ENCODE data around the gene DCTN1.

Gene DCTN1

GRCh38 chr2:74316627-74317295 lies 63.4 kb downstream of the DCTN1 start:
- no peak for TF ChIP-seq Cebpa-rat (IDR thresholded peaks at IDR 0.05)
- H3K4me1 ChIP-seq = no peaks in the 10 kb centered on the region

DNA sequence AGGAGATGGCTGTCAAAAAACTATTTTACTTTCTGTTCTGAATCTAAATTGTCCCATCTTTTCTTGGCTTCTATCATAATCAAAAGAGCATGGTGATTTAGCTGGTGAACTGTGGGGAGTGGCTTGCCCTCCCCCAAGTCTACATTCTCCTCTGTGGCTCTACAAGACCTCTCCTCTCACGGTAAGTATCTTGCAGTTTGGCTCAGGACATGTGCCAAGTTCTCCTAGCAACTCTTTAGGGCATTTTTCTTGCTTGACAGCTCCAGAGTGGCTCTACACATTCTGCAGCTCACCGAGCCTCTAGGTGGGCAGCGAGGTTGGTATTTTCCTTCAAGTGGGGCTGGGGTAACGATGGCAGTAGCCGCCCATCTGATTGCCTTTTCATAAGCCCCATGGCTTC lies 66.0 kb downstream of the DCTN1 start:
- Histone ChIP-seq H3K4me2 (no peak overlapping the region), H3K9ac (no peak overlapping the region), H3K27me3 (no peaks in the 10 kb centered on the region), H3K9me3 (no peaks in the 10 kb centered on the region), H3K36me3 (no peaks in the 10 kb centered on the region), H3K4me3 (no peak overlapping the region), H3K27ac (no peak overlapping the region), H3K4me1 (no peaks in the 10 kb centered on the region), H4K20me1 (no peaks in the 10 kb centered on the region)
- TF ChIP-seq Cebpa-rat (IDR thresholded peaks at IDR 0.05) = no peak

More at GRCh38 chr2:74316627-74317295, 63.4 kb downstream of the DCTN1 start:
- Histone ChIP-seq H3K9me3 (no peaks in the 10 kb centered on the region), H3K27me3 (no peaks in the 10 kb centered on the region), H3K4me3 (no peak overlapping the region), H4K20me1 (no peaks in the 10 kb centered on the region), H3K4me2 (no peak overlapping the region), H3K9ac (no peak overlapping the region), H3K27ac (no peak overlapping the region), H3K36me3 (no peaks in the 10 kb centered on the region)

DNA sequence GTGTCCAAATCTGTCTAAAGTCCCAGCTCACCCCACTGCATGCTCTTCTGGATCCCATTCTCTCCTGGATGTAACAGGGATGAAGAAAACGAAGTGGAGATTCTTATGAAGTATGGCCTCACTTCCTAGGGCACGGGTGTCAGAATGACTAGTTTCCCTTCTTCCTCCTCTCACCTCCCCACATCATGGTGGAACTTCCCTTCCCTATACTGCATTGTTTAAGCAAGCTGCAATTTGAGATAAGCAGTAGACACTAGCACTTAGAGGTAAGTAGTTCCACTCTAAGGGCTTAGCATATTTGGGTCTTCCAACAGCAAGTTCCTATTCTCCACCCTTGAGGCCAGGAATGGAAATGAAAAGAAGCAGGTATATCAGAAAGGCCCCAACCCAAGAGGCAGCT lies 66.6 kb downstream of the DCTN1 start:
- H3K27ac ChIP-seq = no peak overlapping the region
- H4K20me1 ChIP-seq = no peaks in the 10 kb centered on the region
- H3K27me3 ChIP-seq = no peaks in the 10 kb centered on the region
- H3K36me3 ChIP-seq = no peaks in the 10 kb centered on the region
- no peak overlapping the region for H3K4me3 ChIP-seq
- TF ChIP-seq Cebpa-rat (IDR thresholded peaks at IDR 0.05) = no peak
- H3K9me3 ChIP-seq = no peaks in the 10 kb centered on the region
- H3K9ac ChIP-seq = no peak overlapping the region
- no peaks in the 10 kb centered on the region for H3K4me1 ChIP-seq
- H3K4me2 ChIP-seq = no peak overlapping the region

DNA sequence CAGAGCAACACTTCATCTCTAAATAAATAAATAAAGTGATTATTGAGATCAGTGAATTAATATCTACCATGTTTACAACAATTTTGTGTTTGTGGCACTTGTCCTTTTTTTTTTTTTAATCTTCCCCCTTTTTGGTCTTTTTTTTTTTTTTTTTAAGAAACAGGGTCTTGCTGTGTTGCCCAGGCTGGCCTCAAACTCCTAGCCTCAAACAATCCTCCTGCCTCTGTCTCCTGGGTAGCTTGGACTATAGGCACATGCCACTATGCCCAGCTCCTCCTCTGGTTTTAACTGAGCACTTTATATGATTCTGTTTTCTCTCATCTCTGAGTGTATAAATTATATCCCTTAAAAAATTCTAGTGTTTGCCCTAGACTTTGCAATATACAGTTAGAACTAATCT lies 67.2 kb downstream of the DCTN1 start:
- H3K4me2 ChIP-seq = no peak overlapping the region
- TF ChIP-seq Cebpa-rat (IDR thresholded peaks at IDR 0.05) = no peak
- H3K4me3 ChIP-seq = no peak overlapping the region
- no peaks in the 10 kb centered on the region for H3K9me3 ChIP-seq
- no peaks in the 10 kb centered on the region for H4K20me1 ChIP-seq
- H3K27me3 ChIP-seq = no peaks in the 10 kb centered on the region
- no peak overlapping the region for H3K27ac ChIP-seq
- H3K36me3 ChIP-seq = no peaks in the 10 kb centered on the region
- no peaks in the 10 kb centered on the region for H3K4me1 ChIP-seq
- no peak overlapping the region for H3K9ac ChIP-seq

Measured in BLaER1 (cell line).